OCI-LY3 (cell line): ENCODE measurements around the gene FLT1.

ENCODE experiments used
- EZH2phosphoT487 ChIP-seq: fragments of 200-600 bp; shearing (Covaris generic); IDR thresholded peaks from 2 replicates; pipeline ENCODE4 v1.6.1; 2018; ENCODE audit warnings: antibody characterized with exemption, mixed run types, low read depth
- TF ChIP-seq, protein P1 (sequence below): fragments of 200-600, 300-600 bp; sonication (generic); IDR thresholded peaks from 2 replicates; pipeline ENCODE4 v1.5.1; 2014; ENCODE audit warnings: antibody characterized with exemption, low read length, low read depth

DNA sequence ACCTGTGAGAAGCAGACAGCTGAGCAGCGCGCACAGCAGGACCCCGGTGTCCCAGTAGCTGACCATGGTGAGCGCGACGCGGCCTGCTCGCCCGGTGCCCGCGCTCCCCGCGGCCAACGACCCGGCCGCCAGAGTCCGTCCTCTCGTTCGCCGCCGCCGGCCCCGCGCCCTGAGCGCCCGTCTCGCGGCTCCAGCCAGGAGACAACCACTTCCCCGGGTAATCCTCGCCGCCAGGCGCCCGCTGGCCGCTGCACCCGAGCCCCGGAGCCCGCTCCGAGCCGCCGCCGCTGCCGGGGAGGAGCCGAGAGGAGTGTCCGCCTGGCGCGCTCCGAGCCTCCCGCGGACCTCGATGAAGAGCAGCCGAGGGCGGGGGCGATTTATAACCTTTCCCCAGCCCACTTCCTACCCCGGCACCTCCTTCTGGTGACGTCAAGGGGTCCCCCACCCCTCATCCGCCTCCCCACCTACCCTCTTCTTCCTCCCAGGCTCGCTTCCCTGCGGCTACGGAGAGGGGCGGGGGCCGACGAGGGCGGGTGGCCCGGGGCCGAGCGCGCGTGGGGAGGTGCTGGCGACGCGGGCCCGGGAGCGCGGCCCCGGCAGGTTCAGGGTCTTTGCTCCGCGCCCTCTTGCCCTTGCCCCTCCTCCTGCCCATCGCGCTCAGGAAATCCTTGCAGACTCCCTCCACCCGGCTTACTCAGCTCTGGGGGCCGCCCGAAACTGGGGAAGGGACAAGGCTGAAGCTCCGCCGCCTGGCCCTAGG is at the start of gene FLT1:
- TF ChIP-seq, protein P1, sequence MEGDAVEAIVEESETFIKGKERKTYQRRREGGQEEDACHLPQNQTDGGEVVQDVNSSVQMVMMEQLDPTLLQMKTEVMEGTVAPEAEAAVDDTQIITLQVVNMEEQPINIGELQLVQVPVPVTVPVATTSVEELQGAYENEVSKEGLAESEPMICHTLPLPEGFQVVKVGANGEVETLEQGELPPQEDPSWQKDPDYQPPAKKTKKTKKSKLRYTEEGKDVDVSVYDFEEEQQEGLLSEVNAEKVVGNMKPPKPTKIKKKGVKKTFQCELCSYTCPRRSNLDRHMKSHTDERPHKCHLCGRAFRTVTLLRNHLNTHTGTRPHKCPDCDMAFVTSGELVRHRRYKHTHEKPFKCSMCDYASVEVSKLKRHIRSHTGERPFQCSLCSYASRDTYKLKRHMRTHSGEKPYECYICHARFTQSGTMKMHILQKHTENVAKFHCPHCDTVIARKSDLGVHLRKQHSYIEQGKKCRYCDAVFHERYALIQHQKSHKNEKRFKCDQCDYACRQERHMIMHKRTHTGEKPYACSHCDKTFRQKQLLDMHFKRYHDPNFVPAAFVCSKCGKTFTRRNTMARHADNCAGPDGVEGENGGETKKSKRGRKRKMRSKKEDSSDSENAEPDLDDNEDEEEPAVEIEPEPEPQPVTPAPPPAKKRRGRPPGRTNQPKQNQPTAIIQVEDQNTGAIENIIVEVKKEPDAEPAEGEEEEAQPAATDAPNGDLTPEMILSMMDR: no peak
- no peak for TF ChIP-seq EZH2phosphoT487
